PC-9 (cell line): ENCODE measurements around the gene LIN7A. TPM values are rescaled to one million over a fixed set of nuclear protein-coding genes. Genes with fewer than 3 reads are reported as not detected.

Experiments used
- BruUV-seq: library from RNA; stranded (reverse); fragments of 400-500 nt; replicated peaks from 2 replicates; lab custom pipeline; 2021; lab: Mats Ljungman, UMichigan
- CTCF ChIA-PET: fragments of 300-600 bp; sonication (Branson Sonifier 250); formaldehyde crosslinking; loops from one replicate; lab custom pipeline; 2022; ENCODE audit warnings: antibody characterized with exemption; lab: Charles Lee
- POLR2A ChIA-PET: fragments of 300-600 bp; sonication (Branson Sonifier 250); formaldehyde crosslinking; loops from one replicate; lab custom pipeline; 2022; ENCODE audit warnings: antibody characterized with exemption; ENCODE audit not compliant: unreplicated experiment; lab: Charles Lee
- DNase-seq, 2 experiments: peaks; one replicate each; pipeline versions ENCODE4 v3.0.0 to v3.0.0-alpha.2; 2015 to 2022; ENCODE audit warnings: mixed read lengths in 1 of 2
- H2AFZ ChIP-seq: fragments of 200-600 bp; sonication (generic); 2 replicates; pipeline ENCODE4 v1.8.1; 2017; ENCODE audit warnings: antibody characterized with exemption
- H3F3A ChIP-seq: fragments of 200-600 bp; sonication (generic); 2 replicates; pipeline ENCODE4 v1.8.1; 2017; ENCODE audit warnings: antibody characterized with exemption, mild to moderate bottlenecking, low read depth; ENCODE audit not compliant: insufficient read depth
- H3K27ac ChIP-seq: fragments of 200-600 bp; sonication (generic); 2 replicates; pipeline ENCODE4 v1.6.1; 2016; ENCODE audit warnings: mixed run types
- H3K27me3 ChIP-seq: fragments of 200-600 bp; sonication (generic); 2 replicates; pipeline ENCODE4 v1.6.1; 2016; ENCODE audit warnings: low read depth, mixed run types; ENCODE audit not compliant: insufficient read depth
- H3K36me3 ChIP-seq: fragments of 200-600 bp; sonication (generic); 2 replicates; pipeline ENCODE4 v1.6.1; 2016; ENCODE audit warnings: low read depth, mixed run types
- H3K4me1 ChIP-seq: fragments of 200-600 bp; sonication (generic); replicated peaks from 2 replicates; pipeline ENCODE4 v1.6.1; 2016; ENCODE audit warnings: mixed run types; ENCODE audit not compliant: insufficient read depth
- H3K4me2 ChIP-seq: fragments of 200-600 bp; sonication (generic); 2 replicates; pipeline ENCODE4 v1.6.1; 2017; ENCODE audit warnings: mixed run types
- H3K4me3 ChIP-seq: fragments of 200-600 bp; sonication (generic); 2 replicates; pipeline ENCODE4 v1.6.1; 2016; ENCODE audit warnings: mixed run types
- H3K79me2 ChIP-seq: fragments of 200-600 bp; sonication (generic); 2 replicates; pipeline ENCODE4 v1.6.1; 2017; ENCODE audit warnings: low read depth, mixed run types
- H3K9me2 ChIP-seq: fragments of 200-600 bp; sonication (generic); 2 replicates; pipeline ENCODE4 v1.8.1; 2017; ENCODE audit warnings: mild to moderate bottlenecking; ENCODE audit not compliant: insufficient read depth
- H3K9me3 ChIP-seq: fragments of 200-600 bp; sonication (generic); 2 replicates; pipeline ENCODE4 v1.8.1; 2016; ENCODE audit warnings: low read depth; ENCODE audit not compliant: insufficient read depth
- H4K20me1 ChIP-seq: fragments of 200-600 bp; sonication (generic); 2 replicates; pipeline ENCODE4 v1.8.1; 2017; ENCODE audit not compliant: insufficient read depth
- CTCF ChIP-seq: fragments of 200-600 bp; sonication (generic); conservative IDR thresholded peaks from 2 replicates; pipeline ENCODE4 v1.6.1; 2017; ENCODE audit warnings: mixed run types, antibody characterized with exemption, mild to moderate bottlenecking, moderate library complexity
- EZH2 ChIP-seq: fragments of 200-600 bp; sonication (generic); IDR thresholded peaks from 2 replicates; pipeline ENCODE4 v1.8.0; 2017; ENCODE audit warnings: antibody characterized with exemption, low read depth
- intact Hi-C: fragments of 100-400 bp; cut with micrococcal nuclease; formaldehyde crosslinking; loops from one replicate; pipeline ENCODE4 v1.10.0; 2022; ENCODE audit not compliant: unreplicated experiment
- total RNA-seq: library from RNA; stranded (reverse); gene quantifications from 2 replicates; pipeline ENCODE4 v1.2.3, GENCODE V29; 2021

LIN7A gene
- total RNA-seq, 1 experiment from 2014 or later, result not detected

- H3K9me2 ChIP-seq, result no peaks in the 10 kb centered on the region
- no peak overlapping the region for H2AFZ ChIP-seq
- BruUV-seq, result no TSS peak
- H3K27me3 ChIP-seq, result no peaks in the 10 kb centered on the region
- no peak for DNase-seq
- TF ChIP-seq CTCF (no peak), EZH2 (no peak)
- ChIA-PET CTCF (no interaction called here), POLR2A (no interaction called here)
- H3K4me3 ChIP-seq, result no peak overlapping the region
- H3K27ac ChIP-seq, result no peak overlapping the region
- no peaks in the 10 kb centered on the region for H3K36me3 ChIP-seq
- no peaks in the 10 kb centered on the region for H3K9me3 ChIP-seq
- no peaks in the 10 kb centered on the region for H4K20me1 ChIP-seq
- H3K4me2 ChIP-seq, result no peak overlapping the region
- H3K79me2 ChIP-seq, result no peaks in the 10 kb centered on the region
- H3K4me1 ChIP-seq, result no peaks in the 10 kb centered on the region
- H3F3A ChIP-seq, result no peaks in the 10 kb centered on the region
- intact Hi-C loops, result no loop called here
Observed at GRCh38 chr12:80761838-80762237, 175.9 kb downstream of the LIN7A start.

- Histone ChIP-seq H3K4me2 (no peak overlapping the region), H3K4me3 (no peak overlapping the region), H3K36me3 (no peaks in the 10 kb centered on the region), H3K4me1 (no peaks in the 10 kb centered on the region), H3K9me3 (no peaks in the 10 kb centered on the region), H4K20me1 (no peaks in the 10 kb centered on the region), H3K79me2 (no peaks in the 10 kb centered on the region), H3K9me2 (no peaks in the 10 kb centered on the region), H3K27me3 (no peaks in the 10 kb centered on the region), H3F3A (no peaks in the 10 kb centered on the region), H3K27ac (no peak overlapping the region), H2AFZ (no peak overlapping the region)
- ChIA-PET POLR2A (no interaction called here), CTCF (no interaction called here)
- TF ChIP-seq EZH2 (no peak), CTCF (no peak)
- no TSS peak for BruUV-seq
- DNase-seq, result no peak
- intact Hi-C loops, result no loop called here
Observed at GRCh38 chr12:80756875-80757274, 180.9 kb downstream of the LIN7A start.

- H3K9me2 ChIP-seq, result no peaks in the 10 kb centered on the region
- H3K79me2 ChIP-seq, result no peaks in the 10 kb centered on the region
- no peak for DNase-seq
- intact Hi-C loops, result no loop called here
- no peaks in the 10 kb centered on the region for H3F3A ChIP-seq
- H3K9me3 ChIP-seq, result no peaks in the 10 kb centered on the region
- no peaks in the 10 kb centered on the region for H3K27me3 ChIP-seq
- no TSS peak for BruUV-seq
- no peak overlapping the region for H2AFZ ChIP-seq
- no peak overlapping the region for H3K27ac ChIP-seq
- ChIA-PET CTCF (no interaction called here), POLR2A (no interaction called here)
- TF ChIP-seq CTCF (no peak), EZH2 (no peak)
- no peak overlapping the region for H3K4me3 ChIP-seq
- H4K20me1 ChIP-seq, result no peaks in the 10 kb centered on the region
- H3K4me2 ChIP-seq, result no peak overlapping the region
- H3K36me3 ChIP-seq, result no peaks in the 10 kb centered on the region
- no peaks in the 10 kb centered on the region for H3K4me1 ChIP-seq
Observed at GRCh38 chr12:80754274-80754673, 183.5 kb downstream of the LIN7A start.
